Measurements from ENCODE around the gene MRPS27.

Gene MRPS27

GRCh38 chr5:72216756-72217155, 103.3 kb downstream of the MRPS27 start:
- no peak for TF ChIP-seq FOXP2 (optimal IDR thresholded peaks at IDR 0.05; ENCODE audit: borderline replicate concordance, extremely low read depth, extremely low read length, insufficient read depth)
- no peak for TF ChIP-seq SIN3A (IDR thresholded peaks at IDR 0.05; ENCODE audit: borderline replicate concordance, insufficient read depth, low read length)
- TF ChIP-seq TAF1 (IDR thresholded peaks at IDR 0.05; ENCODE audit: borderline replicate concordance, insufficient read depth, low read length), result no peak

- TF ChIP-seq TAF1 (IDR thresholded peaks at IDR 0.05; ENCODE audit: borderline replicate concordance, insufficient read depth, low read length) (no peak), FOXP2 (optimal IDR thresholded peaks at IDR 0.05; ENCODE audit: borderline replicate concordance, extremely low read depth, extremely low read length, insufficient read depth) (no peak), REST (IDR thresholded peaks at IDR 0.05; ENCODE audit: insufficient read depth in 1 of 2, low read depth in 2 of 2, low read length in 2 of 2) (no peak), SIN3A (IDR thresholded peaks at IDR 0.05; ENCODE audit: borderline replicate concordance, insufficient read depth, low read length) (no peak), POLR2AphosphoS5 (IDR thresholded peaks at IDR 0.05; ENCODE audit: low read depth, low read length) (no peak)
Observed at GRCh38 chr5:72214168-72214567, 105.9 kb downstream of the MRPS27 start.

GRCh38 chr5:72213482-72213881, 106.6 kb downstream of the MRPS27 start:
- TF ChIP-seq POLR2AphosphoS5 (IDR thresholded peaks at IDR 0.05; ENCODE audit: low read depth, low read length), result no peak
- TF ChIP-seq SIN3A (IDR thresholded peaks at IDR 0.05; ENCODE audit: borderline replicate concordance, insufficient read depth, low read length), result no peak
- no peak for TF ChIP-seq REST (IDR thresholded peaks at IDR 0.05; ENCODE audit: insufficient read depth in 1 of 2, low read depth in 2 of 2, low read length in 2 of 2)
- no peak for TF ChIP-seq FOXP2 (optimal IDR thresholded peaks at IDR 0.05; ENCODE audit: borderline replicate concordance, extremely low read depth, extremely low read length, insufficient read depth)
- TF ChIP-seq TAF1 (IDR thresholded peaks at IDR 0.05; ENCODE audit: borderline replicate concordance, insufficient read depth, low read length), result no peak

- TF ChIP-seq SIN3A (IDR thresholded peaks at IDR 0.05; ENCODE audit: borderline replicate concordance, insufficient read depth, low read length) (no peak), TAF1 (IDR thresholded peaks at IDR 0.05; ENCODE audit: borderline replicate concordance, insufficient read depth, low read length) (no peak), FOXP2 (optimal IDR thresholded peaks at IDR 0.05; ENCODE audit: borderline replicate concordance, extremely low read depth, extremely low read length, insufficient read depth) (no peak), REST (IDR thresholded peaks at IDR 0.05; ENCODE audit: insufficient read depth in 1 of 2, low read depth in 2 of 2, low read length in 2 of 2) (no peak), POLR2AphosphoS5 (IDR thresholded peaks at IDR 0.05; ENCODE audit: low read depth, low read length) (no peak)
Observed at GRCh38 chr5:72212171-72212570, 107.9 kb downstream of the MRPS27 start.

- TF ChIP-seq TAF1 (IDR thresholded peaks at IDR 0.05; ENCODE audit: borderline replicate concordance, insufficient read depth, low read length) (no peak), FOXP2 (optimal IDR thresholded peaks at IDR 0.05; ENCODE audit: borderline replicate concordance, extremely low read depth, extremely low read length, insufficient read depth) (no peak), SIN3A (IDR thresholded peaks at IDR 0.05; ENCODE audit: borderline replicate concordance, insufficient read depth, low read length) (no peak), POLR2AphosphoS5 (IDR thresholded peaks at IDR 0.05; ENCODE audit: low read depth, low read length) (no peak), REST (IDR thresholded peaks at IDR 0.05; ENCODE audit: insufficient read depth in 1 of 2, low read depth in 2 of 2, low read length in 2 of 2) (no peak)
Observed at GRCh38 chr5:72210888-72211678, 109.0 kb downstream of the MRPS27 start.
